Daoy (cell line): ENCODE results near the gene BRD3. TPM values are rescaled to one million over a fixed set of nuclear protein-coding genes. Genes with fewer than 3 reads are reported as not detected.

Experiments used
- DNase-seq: peaks from one replicate; pipeline ENCODE4 v3.0.0-alpha.2; 2015; ENCODE audit warnings: low read depth
- total RNA-seq: library from RNA; depleted of rRNA; stranded (reverse); fragments of >200 nt; shearing (Covaris generic); gene quantifications from 2 replicates; pipeline ENCODE4 v1.2.3, GENCODE V29; 2014

The BRD3 gene
- total RNA-seq, 1 experiment from 2014 or later = 6.5 TPM

DNA sequence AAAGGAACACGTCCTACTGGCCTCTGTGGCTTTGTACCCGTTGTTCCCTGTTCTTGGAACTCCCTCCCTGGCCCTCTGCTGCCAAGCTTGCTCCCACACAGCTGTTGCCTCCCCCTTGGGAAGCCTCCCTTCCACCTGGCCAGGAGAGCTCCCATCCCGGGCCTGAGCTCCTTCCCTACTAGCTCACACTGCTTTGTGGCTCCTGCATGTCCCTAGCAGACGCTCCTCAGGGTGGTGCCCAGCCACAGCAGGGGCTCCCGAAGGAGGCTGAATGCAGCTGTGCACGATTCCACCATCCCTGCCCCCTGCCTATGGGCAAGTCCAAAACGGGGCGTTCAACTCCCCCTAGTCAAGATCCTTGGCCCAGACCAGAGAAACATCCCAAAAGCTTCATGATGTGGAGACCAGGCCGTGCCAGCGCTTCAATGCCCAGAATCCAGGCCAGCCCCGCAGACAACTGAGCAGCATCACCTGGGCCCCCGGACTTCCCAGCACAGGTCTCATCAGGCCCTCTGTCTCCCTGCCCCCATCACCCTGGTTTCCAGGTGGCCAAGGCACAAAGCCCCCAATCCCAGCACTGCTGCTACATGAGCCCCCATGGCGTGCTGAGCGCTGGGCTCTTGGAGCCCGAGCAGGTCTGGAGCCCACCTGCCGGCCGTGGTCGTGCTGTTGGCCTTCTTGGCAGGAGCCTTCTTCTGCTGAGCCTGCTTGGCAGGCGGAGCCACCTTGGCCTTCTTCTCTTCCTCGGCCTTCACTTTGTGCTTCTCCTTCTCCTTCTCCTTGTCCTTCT is 28.2 kb downstream of the BRD3 start:
- DNase-seq = peak; percentile 2

DNA sequence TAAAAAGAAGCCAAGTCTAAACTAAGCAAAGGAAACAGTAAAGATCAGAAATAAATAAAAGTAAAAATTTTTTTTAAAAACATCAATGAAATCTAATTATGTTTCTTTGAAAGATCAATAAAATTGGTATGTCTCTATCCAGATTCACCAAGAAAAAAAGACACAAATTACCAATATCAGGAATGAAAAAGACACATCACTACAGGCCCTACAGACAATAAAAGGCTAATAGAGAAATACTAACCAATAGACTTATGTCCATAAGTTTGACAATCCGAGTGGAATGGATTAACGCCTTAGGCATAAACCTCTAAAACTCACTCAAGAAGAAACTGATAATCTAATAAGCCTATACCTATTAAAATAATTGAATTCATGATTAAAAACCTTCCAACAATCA is 30.2 kb downstream of the BRD3 start:
- DNase-seq = no peak

DNA sequence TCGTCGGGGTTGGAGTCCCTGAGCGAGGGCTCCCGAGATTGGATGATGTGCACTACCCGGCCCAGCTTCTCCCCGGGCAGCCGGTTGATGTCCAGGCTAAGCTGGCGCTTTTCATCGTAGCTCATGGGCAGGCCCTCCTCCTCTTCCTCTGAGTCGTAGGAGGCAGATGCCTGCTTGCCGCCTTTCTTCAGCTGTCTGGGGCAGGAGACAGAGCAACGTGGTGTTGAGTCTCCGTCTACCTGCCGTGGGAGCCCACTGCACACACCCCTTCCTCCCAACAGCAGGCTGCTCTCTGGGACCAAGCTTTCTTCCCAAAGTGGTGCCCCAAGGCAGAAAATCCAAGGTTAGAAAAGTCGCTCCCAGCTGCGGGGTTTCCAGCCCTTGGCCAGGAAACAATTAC is 31.7 kb downstream of the BRD3 start:
- peak; percentile 1 for DNase-seq

DNA sequence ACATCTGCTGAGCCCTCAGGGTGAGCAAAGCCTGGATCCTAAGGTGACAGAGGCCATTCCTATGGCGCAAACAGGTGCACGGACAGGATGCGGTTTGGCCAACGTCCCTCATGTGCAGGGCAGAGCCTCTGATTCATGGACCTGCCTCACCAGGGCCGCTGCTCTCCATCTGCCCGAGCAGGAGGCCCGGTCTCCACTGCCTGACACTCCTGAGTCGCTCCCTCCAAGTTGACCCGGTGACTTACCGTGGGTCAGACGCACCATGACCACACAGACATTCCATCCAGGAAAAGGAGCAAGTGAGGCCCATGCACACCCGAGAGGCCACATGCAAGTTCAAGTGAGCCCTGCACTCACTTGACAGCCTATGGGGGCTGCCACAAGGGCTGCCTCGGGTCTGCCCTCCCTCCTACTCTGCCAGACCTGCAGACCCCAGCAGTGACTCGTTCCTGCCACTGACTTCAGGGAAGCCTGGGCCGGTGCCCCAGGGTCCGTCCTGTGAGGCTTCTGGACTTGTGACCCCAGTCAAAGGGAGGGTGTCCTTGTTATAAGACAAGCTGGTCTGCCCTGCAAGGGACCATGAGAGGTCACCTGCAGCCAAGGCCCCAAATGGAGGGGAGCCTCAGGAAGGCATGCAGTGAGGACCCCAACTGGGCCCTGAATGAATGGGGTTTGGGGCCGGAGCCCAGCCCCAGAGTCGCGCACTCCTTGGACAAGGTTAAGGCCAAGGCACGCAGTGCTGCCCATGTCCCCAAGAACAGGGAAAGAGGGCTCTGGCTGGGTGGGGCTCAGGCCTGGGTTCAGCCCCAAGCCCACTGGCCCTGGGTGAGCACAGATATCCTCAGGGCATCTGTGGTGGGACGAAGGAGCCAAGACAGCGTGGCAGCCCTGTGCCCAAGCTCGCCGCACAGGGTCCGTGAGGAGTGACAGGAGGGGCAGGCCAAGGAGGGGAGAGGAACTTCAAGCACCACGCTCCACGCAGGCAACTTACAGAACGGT is 32.5 kb downstream of the BRD3 start:
- peak; percentile 2 for DNase-seq

DNA sequence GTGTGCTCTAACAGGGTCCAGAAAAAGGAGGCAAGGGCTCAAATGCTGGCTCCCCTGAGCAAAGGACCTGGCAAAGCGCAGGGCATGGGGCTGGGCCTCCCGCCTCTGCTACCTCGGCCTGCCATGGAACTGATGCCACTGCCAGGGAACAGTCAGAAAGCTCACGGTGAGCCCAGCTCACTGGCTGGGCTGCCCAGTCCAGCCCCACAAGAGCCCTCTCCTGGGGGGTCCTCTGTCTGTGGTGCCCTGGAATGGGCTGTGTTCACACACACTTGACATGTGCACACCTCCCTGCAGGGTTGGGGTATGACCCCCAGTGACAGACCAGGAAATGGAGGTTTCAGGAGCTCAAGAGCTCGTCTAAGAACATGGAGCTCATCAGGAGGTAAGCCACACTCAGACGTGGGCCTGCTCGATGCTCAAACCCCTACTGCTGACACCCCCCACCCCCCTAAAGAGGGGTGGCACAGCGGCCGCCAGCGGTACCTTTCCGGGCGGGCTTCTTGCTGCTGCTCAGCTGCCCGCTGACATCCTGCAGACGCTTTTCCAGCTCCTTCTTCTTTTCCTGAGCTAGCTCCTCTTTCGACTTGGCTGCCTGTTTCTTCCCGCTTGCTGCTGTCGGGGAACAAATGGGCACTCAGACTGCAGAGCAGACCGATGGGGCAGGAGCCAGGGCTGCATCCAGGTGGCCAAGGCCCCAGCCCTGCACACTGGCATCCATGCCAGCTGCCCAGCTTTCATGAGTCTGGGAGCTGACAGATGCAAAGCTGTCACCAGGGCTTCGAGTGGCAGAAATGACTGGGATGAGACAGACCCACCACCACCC is 33.4 kb downstream of the BRD3 start:
- peak; percentile 1 for DNase-seq

DNA sequence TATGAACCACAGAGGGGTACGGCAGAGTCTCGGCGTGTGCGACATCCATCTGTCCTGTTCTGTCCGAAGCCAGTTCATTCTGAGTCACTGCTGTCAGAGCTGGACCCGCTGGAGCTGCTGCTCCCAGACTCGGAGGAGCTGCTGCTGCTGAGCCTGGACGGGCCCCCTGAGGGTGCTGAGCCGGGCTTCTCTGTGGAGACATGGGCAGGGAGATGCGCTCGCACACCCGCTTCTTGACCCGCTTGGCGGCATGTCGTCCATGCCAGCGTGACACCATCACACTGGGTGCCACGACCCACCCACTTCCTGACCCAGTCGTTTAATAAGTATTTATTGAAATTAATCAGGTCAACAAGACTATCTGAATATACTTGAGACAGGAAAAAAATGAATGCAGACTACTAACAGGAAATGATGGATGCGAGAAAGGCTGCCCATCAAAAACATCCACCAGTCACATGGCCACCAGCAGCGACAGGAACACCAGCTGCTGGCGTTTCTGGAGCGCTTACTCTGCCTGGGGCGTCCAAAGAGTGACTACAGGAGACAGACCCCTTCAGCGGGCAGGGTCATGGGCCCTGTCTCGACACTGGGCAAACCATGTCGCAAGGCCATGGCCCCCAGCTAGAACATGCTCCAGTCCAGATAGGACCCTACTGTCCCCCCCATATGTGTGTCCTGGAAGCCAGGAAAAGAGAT is 34.2 kb downstream of the BRD3 start:
- peak; percentile 1 for DNase-seq

DNA sequence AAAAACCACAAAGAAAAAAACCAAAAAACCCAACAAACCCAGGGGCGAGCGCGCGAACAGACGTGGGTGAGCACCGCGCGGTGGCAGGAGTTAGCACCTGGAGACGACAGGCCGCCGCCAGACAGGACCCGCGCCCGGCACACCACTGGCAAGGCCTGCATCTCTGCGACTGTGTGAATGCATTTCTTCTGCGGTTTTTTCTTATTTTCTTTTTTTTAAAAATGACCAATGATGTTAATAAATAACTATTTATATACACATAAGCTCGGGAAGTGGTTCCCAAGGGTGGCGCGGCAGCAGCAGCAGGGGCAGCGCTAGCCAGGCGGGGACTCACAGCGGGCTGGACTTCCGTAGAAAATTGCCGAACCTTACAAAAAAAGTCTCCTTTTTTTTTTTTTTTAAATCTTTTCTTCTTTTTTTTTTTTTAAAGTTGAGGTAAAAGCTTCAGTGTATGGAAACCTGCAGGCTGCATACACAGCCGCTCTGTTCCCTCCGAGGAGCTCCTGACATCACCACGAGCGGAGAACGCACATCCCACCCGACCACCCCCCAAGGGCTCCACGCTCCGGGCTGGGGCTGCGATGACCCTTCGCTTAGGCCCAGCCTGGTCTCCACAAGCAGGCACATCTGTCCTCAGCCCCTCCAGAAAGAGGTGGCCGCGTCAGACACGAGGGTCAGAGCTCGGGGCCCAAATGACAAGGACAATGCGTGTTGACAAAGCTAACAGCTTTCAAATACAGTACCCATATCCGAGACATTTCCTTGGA is 35.2 kb downstream of the BRD3 start:
- DNase-seq = peak; percentile 2

DNA sequence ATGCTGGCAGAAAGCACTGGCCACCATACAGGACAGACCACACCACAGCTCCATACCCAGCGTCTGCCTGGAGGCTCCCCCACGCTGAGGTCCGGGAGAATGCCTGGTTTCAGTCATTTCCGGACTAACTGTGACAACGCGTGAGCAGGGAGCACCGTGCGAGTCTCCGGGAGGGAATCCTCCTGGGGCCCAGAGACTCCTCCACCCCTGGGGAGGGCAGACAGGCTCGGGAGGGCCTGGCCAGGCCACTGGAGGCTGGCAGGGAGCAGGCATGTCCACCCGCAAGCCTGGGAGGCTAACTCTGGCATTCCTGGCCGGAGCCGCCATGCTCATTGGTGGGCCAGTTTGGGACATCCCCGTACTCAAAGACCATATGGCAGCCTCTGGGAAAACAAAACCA is 36.0 kb downstream of the BRD3 start:
- peak; percentile 4 for DNase-seq

DNA sequence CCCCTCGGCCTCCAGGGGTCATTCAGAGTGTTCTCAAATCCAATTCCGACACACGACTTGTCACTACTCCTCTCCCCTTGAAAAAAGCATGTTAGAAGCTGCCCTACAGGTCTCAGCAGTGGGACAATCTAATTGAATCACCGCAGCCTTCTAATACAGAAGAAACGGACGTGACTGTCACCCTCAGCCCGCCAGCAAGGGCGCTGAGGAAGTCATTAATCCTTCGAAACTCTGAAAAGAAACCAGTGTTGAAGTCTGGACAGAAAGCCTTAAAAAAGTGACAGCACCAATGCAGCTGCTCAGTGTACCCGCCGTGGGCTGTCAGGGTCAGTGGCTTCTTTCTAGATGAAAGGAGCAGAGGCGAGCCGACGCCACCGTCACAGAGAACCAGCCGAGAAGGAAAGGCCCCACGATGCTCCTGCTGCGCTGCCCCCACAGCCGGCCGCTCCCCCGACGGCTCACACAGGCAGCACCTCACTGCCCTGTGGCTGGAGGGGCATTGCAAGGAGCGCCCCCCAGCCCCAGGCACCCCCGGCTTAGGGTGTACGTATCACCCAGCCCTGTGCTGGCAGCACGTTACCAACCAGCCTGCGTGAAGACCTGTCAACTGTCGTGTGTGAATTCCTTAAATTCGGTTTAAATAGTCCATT is 36.9 kb downstream of the BRD3 start:
- peak; percentile 3 for DNase-seq

DNA sequence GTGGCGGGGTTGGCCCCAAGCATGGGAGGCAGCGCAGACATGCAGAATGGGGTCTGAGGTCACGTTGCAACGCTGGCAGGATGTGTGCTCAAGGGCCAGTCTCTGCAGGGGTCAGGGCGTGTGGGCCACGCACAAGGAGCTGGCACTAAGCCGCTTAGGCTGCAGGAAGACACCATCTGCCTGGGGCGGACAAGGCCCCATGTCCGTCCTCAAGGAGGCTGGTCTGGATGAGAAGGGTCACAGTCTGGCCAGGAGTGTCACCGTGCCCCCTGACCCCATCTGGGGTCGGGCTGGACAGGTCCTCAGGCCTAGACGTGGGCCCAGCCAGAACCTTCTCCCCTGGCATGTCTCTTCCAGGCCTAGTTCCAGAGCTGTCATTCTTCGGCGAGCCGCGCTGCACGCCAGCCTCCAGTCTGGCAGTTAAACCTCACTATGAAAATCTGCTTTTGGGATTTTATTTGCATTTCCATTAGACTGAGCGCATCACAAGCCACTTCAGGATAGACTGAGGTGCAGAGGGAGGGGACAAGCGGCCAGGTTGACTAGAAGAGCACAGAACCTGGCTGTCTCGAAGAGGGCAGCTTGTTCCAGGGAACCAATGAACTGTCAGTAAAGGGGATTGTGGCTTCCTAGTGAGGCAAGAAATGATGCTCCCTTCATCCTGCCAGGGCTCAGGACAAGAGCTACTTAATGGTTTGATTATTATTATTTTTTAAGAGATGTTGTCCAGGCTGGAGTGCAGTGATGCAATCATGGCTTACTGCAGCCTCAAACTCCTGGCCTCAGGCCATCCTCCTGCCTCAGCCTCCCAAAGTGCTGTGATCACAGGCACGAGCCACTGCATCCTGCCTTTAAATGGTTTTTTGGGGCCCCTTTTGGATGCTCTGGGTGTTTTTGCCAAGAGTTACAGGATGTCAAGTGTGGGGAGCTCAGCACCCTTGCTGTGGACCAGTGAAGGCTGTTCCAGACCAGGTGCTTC is 38.3 kb downstream of the BRD3 start:
- DNase-seq = peak; percentile 4

DNA sequence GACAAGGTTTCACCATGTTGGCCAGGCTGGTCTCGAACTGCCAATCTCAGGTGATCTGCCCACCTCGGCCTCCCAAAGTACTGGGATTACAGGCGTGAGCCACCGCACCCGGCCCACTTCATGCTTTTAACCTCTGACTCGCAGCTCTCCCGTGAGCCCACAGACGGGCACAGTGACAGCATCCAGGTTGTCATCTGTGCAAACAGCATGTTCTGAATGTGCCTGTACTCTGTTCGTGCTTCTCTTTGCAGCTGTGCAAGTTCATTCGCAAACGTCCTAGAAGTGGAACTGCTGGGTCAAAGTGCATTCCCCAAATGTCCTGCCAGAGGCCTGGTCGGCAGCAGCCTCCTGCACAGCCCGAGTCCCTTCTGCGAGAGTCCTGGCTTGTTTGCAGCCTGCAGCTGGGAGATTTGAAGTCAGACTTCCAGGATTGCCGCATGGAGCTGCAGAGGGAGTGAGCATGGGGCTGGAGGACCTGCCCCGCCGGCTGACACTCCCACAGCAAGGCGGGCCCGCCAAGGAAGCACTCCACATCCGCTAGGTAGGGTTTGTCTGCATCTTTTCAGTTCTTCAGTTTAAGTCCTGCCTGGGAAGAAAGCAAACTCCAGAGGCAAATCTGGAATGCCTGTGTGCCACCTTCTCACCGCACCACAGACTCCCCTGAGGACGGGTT is 39.1 kb downstream of the BRD3 start:
- peak; percentile 2 for DNase-seq

DNA sequence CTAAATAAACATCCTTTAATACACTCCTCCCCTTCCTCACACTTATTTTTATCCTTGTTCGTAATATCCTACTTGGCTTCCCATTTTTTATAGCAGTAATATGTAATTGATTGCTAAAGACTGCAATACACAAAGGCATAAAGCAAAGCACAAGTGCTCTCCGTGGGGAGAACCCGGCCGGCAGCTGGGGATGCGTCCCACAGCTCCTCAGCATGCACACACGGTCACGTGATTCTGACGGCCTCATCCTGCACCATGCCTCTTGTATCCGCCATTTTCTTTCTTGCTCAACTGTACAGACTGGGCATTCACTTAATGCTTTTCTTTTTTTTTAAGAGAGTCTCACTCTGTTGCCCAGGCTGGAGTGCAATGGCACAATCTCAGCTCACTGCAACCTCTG is 39.8 kb downstream of the BRD3 start:
- peak; percentile 2 for DNase-seq

DNA sequence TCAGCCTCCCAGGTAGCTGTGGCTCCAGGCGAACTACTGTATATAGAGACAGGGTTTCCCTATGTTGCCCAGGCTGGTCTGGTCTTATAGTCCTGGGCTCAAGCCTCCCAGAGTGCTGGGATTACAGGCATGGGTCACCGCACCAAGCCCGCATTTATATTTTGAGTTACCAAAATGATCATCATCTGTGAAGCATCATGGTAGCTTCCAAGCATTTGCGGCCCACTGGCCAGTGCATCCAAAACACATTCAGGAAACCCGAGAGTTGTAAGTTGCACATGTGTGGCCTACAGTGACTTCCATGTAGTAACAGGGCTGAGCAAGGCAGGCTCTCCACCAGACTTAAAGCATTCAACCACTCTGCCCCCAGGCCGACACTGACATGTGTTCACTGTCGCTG is 40.3 kb downstream of the BRD3 start:
- DNase-seq = peak; percentile 1

DNA sequence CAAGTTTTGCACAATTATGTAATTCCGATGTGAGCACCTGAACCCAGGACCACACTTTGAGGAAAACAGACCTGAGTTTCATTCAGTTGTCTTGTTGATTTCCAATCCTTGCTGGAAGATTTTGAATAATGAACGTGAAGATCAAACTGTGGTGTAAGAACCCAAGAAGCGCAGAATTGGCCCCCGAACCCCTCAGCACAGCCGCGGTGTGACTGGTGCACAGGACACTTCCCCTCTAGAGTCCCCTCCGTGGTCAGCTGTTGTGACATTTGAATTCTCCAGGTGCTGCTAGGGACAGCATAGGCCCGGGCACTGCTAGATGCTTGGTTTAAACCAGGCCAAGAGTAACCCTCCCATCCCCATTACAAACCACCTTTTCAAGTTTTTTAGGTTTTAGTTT is 40.8 kb downstream of the BRD3 start:
- DNase-seq = no peak

DNA sequence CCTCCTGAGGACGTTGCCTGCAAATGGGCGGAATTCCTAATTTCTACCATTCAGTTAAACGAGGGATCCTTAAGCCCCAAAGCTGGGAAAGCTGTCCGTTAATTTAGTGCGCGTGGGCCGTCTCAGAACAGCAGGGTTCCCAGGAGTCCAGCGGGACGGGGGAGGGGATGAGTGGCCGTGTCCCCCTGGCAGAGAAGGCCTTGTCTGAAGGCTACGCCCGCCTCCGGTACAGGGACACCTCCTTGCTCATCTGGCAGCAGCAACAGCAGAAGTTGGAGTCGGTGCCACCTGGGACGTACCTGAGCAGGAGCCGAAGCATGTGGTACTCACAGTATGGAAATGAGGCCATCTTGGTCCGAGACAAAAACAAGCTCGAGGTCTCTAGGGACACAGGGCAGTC is 41.2 kb downstream of the BRD3 start:
- DNase-seq = peak; percentile 3

DNA sequence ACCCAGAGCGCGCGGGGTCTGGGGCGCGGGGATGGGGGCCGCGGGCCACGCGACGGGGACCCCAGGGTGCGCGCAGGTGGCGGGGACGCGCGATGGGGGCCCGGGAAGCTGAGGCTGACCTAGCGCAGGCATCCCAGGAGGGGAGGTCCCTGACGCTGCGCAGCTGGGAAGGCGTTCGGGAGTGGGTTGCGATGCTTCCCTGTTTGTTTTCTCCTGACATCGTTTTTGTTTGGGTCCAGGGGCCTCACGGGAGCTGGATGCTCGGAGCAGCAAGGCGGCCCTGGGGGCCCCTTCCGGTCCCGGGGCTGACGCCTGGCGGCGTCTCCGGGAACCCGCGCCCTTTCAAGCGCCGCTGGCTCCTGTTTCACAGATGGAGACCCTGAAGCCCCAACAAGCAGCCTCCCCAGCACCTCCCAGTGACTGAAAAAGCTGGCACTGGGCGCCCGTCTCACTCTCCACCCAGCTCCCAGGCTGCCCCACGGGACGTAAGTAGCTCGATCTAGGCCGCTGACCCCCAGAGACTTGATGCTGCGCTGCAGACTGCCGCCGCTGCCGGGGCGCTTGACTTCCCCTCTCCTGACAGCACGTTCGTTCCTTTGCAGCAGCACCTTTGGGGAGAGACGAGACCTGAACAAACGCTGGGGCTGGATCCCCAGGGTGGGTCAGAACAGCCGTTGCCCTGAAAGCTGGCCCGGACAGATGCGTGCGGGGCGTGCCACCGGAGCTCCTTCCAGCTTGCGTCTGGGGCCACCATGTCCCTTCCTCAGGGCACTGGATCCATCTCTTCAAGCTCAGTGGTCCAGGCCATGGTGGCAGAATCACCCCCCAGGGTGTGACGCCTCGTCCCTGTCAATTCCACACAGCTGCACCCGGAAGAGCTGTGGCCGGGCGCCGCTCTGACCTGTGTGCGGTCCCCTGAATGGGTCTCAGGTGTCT is 42.0 kb downstream of the BRD3 start:
- peak; percentile 56 for DNase-seq
